HepG2 (cell line): ENCODE measurements around the gene MYO16. TPM values are rescaled to one million over a fixed set of nuclear protein-coding genes. Genes with fewer than 3 reads are reported as not detected.

ENCODE experiments used
- ATAC-seq: fragments of 200-7000 bp; cut with Tn5 transposase; 3 replicates; pipeline ENCODE4 v1.9.1; 2020; ENCODE audit warnings: mild to moderate bottlenecking, moderate library complexity
- BruUV-seq: library from RNA; stranded (reverse); fragments of 400-500 nt; replicated peaks from 2 replicates; lab custom pipeline; 2021; lab: Mats Ljungman, UMichigan
- CTCF ChIA-PET: fragments of 300-600 bp; formaldehyde crosslinking; extraction: SDS; loops from one replicate; lab custom pipeline; 2021; ENCODE audit warnings: low total read pairs, inconsistent platforms, low intra/inter-chr PET ratio; lab: Yijun Ruan, JAX
- POLR2A ChIA-PET: fragments of 350-600 bp; sonication (Branson Sonifier 250); formaldehyde crosslinking; loops from one replicate; lab custom pipeline; 2020; ENCODE audit warnings: antibody characterized with exemption, inconsistent platforms; lab: Yijun Ruan, JAX
- DNase-seq: peaks from one replicate; pipeline ENCODE4 v3.0.0-alpha.2; 2015; ENCODE audit warnings: low spot score
- FAIRE-seq: peaks from 3 replicates; lab custom pipeline; 2011; peaks lifted over from hg19 to GRCh38; lab: Jason Lieb, UNC
- H2AFZ ChIP-seq: one replicate; pipeline ENCODE4 v1.6.1; 2011; ENCODE audit warnings: low read length, inconsistent platforms
- H3K27ac ChIP-seq: fragments of 300-600 bp; 3 replicates; pipeline ENCODE4 v1.8.0; 2011; ENCODE audit warnings: mixed run types, mild to moderate bottlenecking, mixed read lengths, low read length, inconsistent platforms; ENCODE audit not compliant: insufficient read depth; ENCODE audit errors: extremely low read length
- H3K27me3 ChIP-seq, 2 experiments: fragments of 200-600 bp in 1 of 2; 2 replicates in 1 of 2; 3 replicates in 1 of 2; pipeline versions ENCODE4 v1.6.0 to v1.8.0; 2011; ENCODE audit warnings: low read length in 2 of 2, mild to moderate bottlenecking in 2 of 2, moderate library complexity in 2 of 2, inconsistent platforms in 1 of 2; ENCODE audit not compliant: insufficient read depth in 2 of 2, control insufficient read depth in 1 of 2
- H3K36me3 ChIP-seq, 2 experiments: fragments of 200-600 bp in 1 of 2; replicated peaks in 1 of 2; 2 replicates in 1 of 2; 3 replicates in 1 of 2; pipeline versions ENCODE4 v1.5.1 to v1.8.0; 2011; ENCODE audit warnings: low read length in 2 of 2, inconsistent platforms in 1 of 2; ENCODE audit not compliant: insufficient read depth in 2 of 2, control insufficient read depth in 1 of 2
- H3K4me1 ChIP-seq: 2 replicates; pipeline ENCODE4 v1.5.1; 2012; ENCODE audit warnings: low read length, inconsistent platforms; ENCODE audit not compliant: insufficient read depth
- H3K4me2 ChIP-seq: 2 replicates; pipeline ENCODE4 v1.6.0; 2011; ENCODE audit warnings: low read depth, low read length, inconsistent platforms
- H3K4me3 ChIP-seq, 3 experiments: fragments of 200-600 bp in 1 of 3; sonication (generic), shearing (Covaris generic) in 1 of 3; replicated peaks in 1 of 3; 2 replicates each; pipeline ENCODE4 v1.5.1; 2011 to 2016; ENCODE audit warnings: low read length in 3 of 3, inconsistent platforms in 2 of 3, low read depth in 2 of 3, mild to moderate bottlenecking in 2 of 3, control low read depth in 1 of 3, mixed read lengths in 1 of 3; ENCODE audit not compliant: insufficient read depth in 1 of 3
- H3K79me2 ChIP-seq: one replicate; pipeline ENCODE4 v1.6.1; 2011; ENCODE audit warnings: low read length, inconsistent platforms; ENCODE audit not compliant: insufficient read depth
- H3K9ac ChIP-seq: 2 replicates; pipeline ENCODE4 v1.6.0; 2011; ENCODE audit warnings: mild to moderate bottlenecking, low read depth, low read length, inconsistent platforms; ENCODE audit not compliant: insufficient read depth
- H3K9me3 ChIP-seq: 2 replicates; pipeline ENCODE4 v1.5.1; 2012; ENCODE audit warnings: mild to moderate bottlenecking, low read length
- H4K20me1 ChIP-seq: 2 replicates; pipeline ENCODE4 v1.6.0; 2011; ENCODE audit warnings: inconsistent platforms, mild to moderate bottlenecking, low read length, moderate library complexity; ENCODE audit not compliant: insufficient read depth
- ATF7 ChIP-seq, 2 experiments: fragments of 450-650 bp in 1 of 2; sonication (generic) in 1 of 2; formaldehyde crosslinking in 1 of 2; IDR thresholded peaks; 2 replicates each; pipeline versions ENCODE4 v1.4.0 to v1.6.1; 2016 to 2020; ENCODE audit warnings: antibody characterized with exemption in 1 of 2, mild to moderate bottlenecking in 1 of 2, missing genetic modification reagents in 1 of 2
- NR2F6 ChIP-seq, 2 experiments: IDR thresholded peaks; 2 replicates each; pipeline ENCODE4 v1.6.1; 2016; ENCODE audit warnings: antibody characterized with exemption in 1 of 2, mild to moderate bottlenecking in 1 of 2
- ZNF12 ChIP-seq: sonication (generic); formaldehyde crosslinking; IDR thresholded peaks from 2 replicates; pipeline ENCODE4 v1.5.0; 2020; ENCODE audit warnings: missing genetic modification reagents
- ZNF556 ChIP-seq: sonication (generic); formaldehyde crosslinking; IDR thresholded peaks from 2 replicates; pipeline ENCODE4 v1.4.0; 2020; ENCODE audit warnings: mild to moderate bottlenecking, missing genetic modification reagents, borderline replicate concordance
- ZNF557 ChIP-seq: sonication (generic); formaldehyde crosslinking; IDR thresholded peaks from 2 replicates; pipeline ENCODE4 v1.4.0; 2020; ENCODE audit warnings: missing genetic modification reagents
- ZNF574 ChIP-seq: sonication (generic); formaldehyde crosslinking; IDR thresholded peaks from 2 replicates; pipeline ENCODE4 v1.4.0; 2020; ENCODE audit warnings: missing genetic modification reagents
- WGBS: methylation state at CpG from one replicate; pipeline ENCODE4 v1.1.6; 2017; ENCODE audit warnings: low lambda C conversion rate; 5-methylcytosine and 5-hydroxymethylcytosine counted together
- in situ Hi-C: cut with HindIII; loops from 2 replicates; pipeline ENCODE4 v1.10.0; 2017; ENCODE audit warnings: low pct_unique_long_range_greater_than_20kb; ENCODE audit not compliant: extremely low pct_ligation_motif_present
- intact Hi-C: fragments of 100-400 bp; cut with micrococcal nuclease; formaldehyde crosslinking; loops from one replicate; pipeline ENCODE4 v1.10.0; 2022; ENCODE audit not compliant: unreplicated experiment
- polyA plus RNA-seq, 8 experiments: library from polyadenylated mRNA; depleted of rRNA in 3 of 8; stranded (reverse) in 7 of 8; unstranded in 1 of 8; fragments of >200 nt; fragmentation: Illumina TruSeq in 4 of 8; extraction: Trizol in 4 of 8; gene quantifications; 2 replicates each; pipeline versions ENCODE4 v1.2.1 to v1.2.3, GENCODE V29; 2011 to 2016; ENCODE audit warnings: low read depth in 4 of 8, missing spikeins in 1 of 8, mixed read lengths in 1 of 8; ENCODE audit not compliant: insufficient read depth in 1 of 8
- total RNA-seq, 5 experiments: library from RNA; depleted of rRNA; stranded (reverse); fragments of >200 nt; fragmentation: Illumina TruSeq; extraction: Trizol; gene quantifications; 2 replicates each; pipeline ENCODE4 v1.2.3, GENCODE V29; 2016; ENCODE audit warnings: low read depth in 1 of 5

MYO16 gene
- total and polyA plus RNA-seq, 2 of the 13 experiments (the other 11 are each of a cell fraction or from before 2014, with no cell fraction given), result not detected

GRCh38 chr13:109249780-109250528, 620.5 kb downstream of the MYO16 start:
- H3K36me3 ChIP-seq, result no peaks in the 10 kb centered on the region
- CTCF ChIA-PET, result no interaction called here
- no peak overlapping the region for H3K4me3 ChIP-seq
- H3K9me3 ChIP-seq, result peaks cover 58% of the 10 kb centered on the region
- no peak overlapping the region for H2AFZ ChIP-seq
- H3K27ac ChIP-seq, result no peak overlapping the region
- intact Hi-C loops, result loop anchor here (10.0 kb wide), 1 partner anchor 535 kb away; the partner anchor contains the start of gene IRS2
- ATAC-seq, result no peak
- H3K4me1 ChIP-seq, result no peaks in the 10 kb centered on the region
- WGBS, result 25% methylated on average over 4 of the region's 4 CpGs
- POLR2A ChIA-PET, result no interaction called here
- H3K4me2 ChIP-seq, result no peak overlapping the region
- DNase-seq, result no peak
- FAIRE-seq, result no peak
- in situ Hi-C loops, result no loop called here
- TF ChIP-seq NR2F6 (IDR thresholded peaks at IDR 0.05), result no peak
- no peak for TF ChIP-seq NR2F6 (CRISPR knock-in tag; IDR thresholded peaks at IDR 0.05)
- TF ChIP-seq ZNF556 (CRISPR knock-in tag), result no peak
- TF ChIP-seq ZNF574 (CRISPR knock-in tag), result no peak
- no peak for TF ChIP-seq ZNF12 (CRISPR knock-in tag)
- no peak for TF ChIP-seq ZNF557 (CRISPR knock-in tag)
- TF ChIP-seq ATF7 (IDR thresholded peaks at IDR 0.05), result no peak
- no peak for TF ChIP-seq ATF7 (CRISPR knock-in tag; IDR thresholded peaks at IDR 0.05)
- TF ChIP-seq, all 625 proteins: peak for 0
- Histone ChIP-seq H3K79me2 (no peaks in the 10 kb centered on the region), H3K9ac (no peak overlapping the region), H3K27me3 (no peaks in the 10 kb centered on the region), H4K20me1 (no peaks in the 10 kb centered on the region)
- BruUV-seq, result no TSS peak
